ENCODE measurements around the gene RPS13. TPM values are rescaled to one million over a fixed set of nuclear protein-coding genes. Genes with fewer than 3 reads are reported as not detected.
"Not testable (repeated sequence)": the region's sequence is repeated elsewhere in the genome, so short reads cannot be mapped to it uniquely, and the experiment has no call there.

Gene RPS13
- total and polyA plus RNA-seq, 4 donors, result 237 to 638 (median 471) TPM

DNA sequence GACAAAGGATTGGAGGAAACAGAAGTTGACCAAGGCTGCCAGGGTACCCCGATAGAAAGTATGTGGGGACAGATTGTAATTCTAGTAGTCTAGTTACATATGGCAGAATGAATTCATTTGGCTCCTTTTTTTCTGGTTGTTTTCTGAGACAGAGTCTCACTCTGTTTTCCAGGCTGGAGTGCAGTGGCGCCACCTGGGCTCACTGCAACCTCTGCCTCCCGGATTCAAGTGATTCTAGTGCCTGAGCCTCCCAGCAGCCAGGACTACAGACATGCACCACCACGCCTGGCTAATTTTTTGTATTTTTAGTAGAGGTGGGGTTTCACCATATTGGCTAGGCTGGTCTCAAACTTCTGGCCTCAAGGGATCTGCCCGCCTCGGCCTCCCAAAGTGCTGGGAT lies 30.3 kb upstream of the RPS13 start:
- DNase-seq (ENCODE audit: low spot score); H3K9ac ChIP-seq (ENCODE audit: low read depth in 1 of 2, low read length in 2 of 2); H3K9me3 ChIP-seq (ENCODE audit: control insufficient read depth in 4 of 4, low read length in 3 of 4); H3K4me1 ChIP-seq (ENCODE audit: control insufficient read depth in 4 of 4, insufficient read depth in 4 of 4, low read length in 3 of 4); H3K27me3 ChIP-seq (ENCODE audit: control insufficient read depth in 4 of 4, insufficient read depth in 4 of 4, low read length in 3 of 4); H3K27ac ChIP-seq (ENCODE audit: low read depth in 1 of 2, low read length in 2 of 2); H3K4me3 ChIP-seq (ENCODE audit: low read depth in 1 of 3, low read length in 3 of 3): not testable (repeated sequence)
- TF ChIP-seq RAD21 (IDR thresholded peaks at IDR 0.05), result peak in 1 of 2 donors; percentile 19
- WGBS, result 94% methylated on average over 6 of the region's 6 CpGs
- peaks cover 15 to 39% (median 26%) of the 10 kb centered on the region in 4 donors for H3K36me3 ChIP-seq (ENCODE audit: control insufficient read depth in 4 of 4, insufficient read depth in 3 of 4, low read depth in 1 of 4, low read length in 3 of 4)

DNA sequence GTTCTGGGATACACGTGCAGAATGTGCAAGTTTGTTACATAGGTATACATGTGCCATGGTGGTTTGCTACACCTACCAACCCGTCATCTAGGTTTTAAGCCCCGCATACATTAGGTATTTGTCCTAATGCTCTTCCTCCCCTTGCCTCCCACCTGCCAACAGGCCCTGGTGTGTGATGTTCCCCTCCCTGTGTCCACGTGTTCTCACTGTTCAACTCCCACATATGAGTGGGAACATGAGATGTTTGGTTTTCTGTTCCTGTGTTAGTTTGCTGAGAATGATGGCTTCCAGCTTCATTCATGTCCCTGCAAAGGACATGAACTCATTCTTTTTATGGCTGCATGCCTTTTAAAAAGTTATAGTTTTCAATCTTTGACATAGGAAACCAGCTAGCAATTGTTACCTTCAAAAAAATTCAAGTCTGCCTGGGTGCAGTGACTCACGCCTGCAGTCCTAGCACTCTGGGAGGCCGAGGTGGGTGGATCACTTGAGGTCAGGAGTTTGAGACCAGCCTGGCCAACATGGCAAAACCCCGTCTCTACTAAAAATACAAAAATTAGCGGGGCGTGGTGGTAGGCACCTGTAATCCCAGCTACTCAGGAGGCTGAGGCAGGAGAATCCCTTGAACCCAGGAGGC lies 28.1 kb upstream of the RPS13 start:
- peaks cover 14 to 39% (median 28%) of the 10 kb centered on the region in 4 donors for H3K36me3 ChIP-seq (ENCODE audit: control insufficient read depth in 4 of 4, insufficient read depth in 3 of 4, low read depth in 1 of 4, low read length in 3 of 4)
- not testable (repeated sequence) for H3K4me1 ChIP-seq (ENCODE audit: control insufficient read depth in 4 of 4, insufficient read depth in 4 of 4, low read length in 3 of 4); H3K4me3 ChIP-seq (ENCODE audit: low read depth in 1 of 3, low read length in 3 of 3); H3K27ac ChIP-seq (ENCODE audit: low read depth in 1 of 2, low read length in 2 of 2); H3K27me3 ChIP-seq (ENCODE audit: control insufficient read depth in 4 of 4, insufficient read depth in 4 of 4, low read length in 3 of 4); H3K9me3 ChIP-seq (ENCODE audit: control insufficient read depth in 4 of 4, low read length in 3 of 4); DNase-seq (ENCODE audit: low spot score); H3K9ac ChIP-seq (ENCODE audit: low read depth in 1 of 2, low read length in 2 of 2)
- WGBS, result 98% methylated on average over 9 of the region's 9 CpGs

DNA sequence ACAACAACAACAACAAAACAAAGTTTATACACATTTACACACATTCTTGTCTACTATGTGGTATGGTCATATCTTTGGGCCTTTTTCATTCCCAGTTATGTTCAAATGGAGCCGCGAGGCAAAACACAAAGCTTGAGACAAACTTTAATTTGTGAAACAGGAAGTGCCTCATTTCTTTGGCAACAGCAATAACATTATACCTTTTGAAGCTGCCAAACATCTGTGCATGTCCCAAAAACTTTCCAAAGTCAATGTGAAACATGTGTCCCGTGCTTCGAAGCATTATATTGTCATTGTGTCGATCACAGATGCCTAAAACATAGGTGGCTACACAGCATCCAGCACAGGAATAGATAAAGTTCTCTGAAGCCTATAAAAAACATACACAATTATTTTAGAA lies 25.0 kb upstream of the RPS13 start:
- no peaks in the 10 kb centered on the region for H3K4me1 ChIP-seq (ENCODE audit: control insufficient read depth in 4 of 4, insufficient read depth in 4 of 4, low read length in 3 of 4)
- H3K4me3 ChIP-seq (ENCODE audit: low read depth in 1 of 3, low read length in 3 of 3), result no peak overlapping the region
- H3K27ac ChIP-seq (ENCODE audit: low read depth in 1 of 2, low read length in 2 of 2), result no peak overlapping the region
- H3K9ac ChIP-seq (ENCODE audit: low read depth in 1 of 2, low read length in 2 of 2), result no peak overlapping the region
- peaks cover 5 to 34% (median 30%) of the 10 kb centered on the region in 4 donors for H3K36me3 ChIP-seq (ENCODE audit: control insufficient read depth in 4 of 4, insufficient read depth in 3 of 4, low read depth in 1 of 4, low read length in 3 of 4)
- TF ChIP-seq JUND (IDR thresholded peaks at IDR 0.05) (no peak), YY1 (IDR thresholded peaks at IDR 0.05) (no peak), FOXA2 (IDR thresholded peaks at IDR 0.05) (no peak), RAD21 (IDR thresholded peaks at IDR 0.05) (no peak), FOXA1 (IDR thresholded peaks at IDR 0.05) (no peak), EGR1 (IDR thresholded peaks at IDR 0.05; ENCODE audit: low read depth in 2 of 2) (no peak), NR2F2 (IDR thresholded peaks at IDR 0.05) (no peak), HNF4A (conservative IDR thresholded peaks at IDR 0.05) (no peak), GABPA (IDR thresholded peaks at IDR 0.05 in 1 of 2, conservative IDR thresholded peaks at IDR 0.05 in 1 of 2) (no peak), RXRA (IDR thresholded peaks at IDR 0.05) (no peak), HNF4G (IDR thresholded peaks at IDR 0.05) (no peak)
- TF ChIP-seq, protein P1, sequence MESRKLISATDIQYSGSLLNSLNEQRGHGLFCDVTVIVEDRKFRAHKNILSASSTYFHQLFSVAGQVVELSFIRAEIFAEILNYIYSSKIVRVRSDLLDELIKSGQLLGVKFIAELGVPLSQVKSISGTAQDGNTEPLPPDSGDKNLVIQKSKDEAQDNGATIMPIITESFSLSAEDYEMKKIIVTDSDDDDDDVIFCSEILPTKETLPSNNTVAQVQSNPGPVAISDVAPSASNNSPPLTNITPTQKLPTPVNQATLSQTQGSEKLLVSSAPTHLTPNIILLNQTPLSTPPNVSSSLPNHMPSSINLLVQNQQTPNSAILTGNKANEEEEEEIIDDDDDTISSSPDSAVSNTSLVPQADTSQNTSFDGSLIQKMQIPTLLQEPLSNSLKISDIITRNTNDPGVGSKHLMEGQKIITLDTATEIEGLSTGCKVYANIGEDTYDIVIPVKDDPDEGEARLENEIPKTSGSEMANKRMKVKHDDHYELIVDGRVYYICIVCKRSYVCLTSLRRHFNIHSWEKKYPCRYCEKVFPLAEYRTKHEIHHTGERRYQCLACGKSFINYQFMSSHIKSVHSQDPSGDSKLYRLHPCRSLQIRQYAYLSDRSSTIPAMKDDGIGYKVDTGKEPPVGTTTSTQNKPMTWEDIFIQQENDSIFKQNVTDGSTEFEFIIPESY (IDR thresholded peaks at IDR 0.05), result no peak
- TF ChIP-seq, protein P2, sequence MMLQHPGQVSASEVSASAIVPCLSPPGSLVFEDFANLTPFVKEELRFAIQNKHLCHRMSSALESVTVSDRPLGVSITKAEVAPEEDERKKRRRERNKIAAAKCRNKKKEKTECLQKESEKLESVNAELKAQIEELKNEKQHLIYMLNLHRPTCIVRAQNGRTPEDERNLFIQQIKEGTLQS (IDR thresholded peaks at IDR 0.05), result no peak
- TF ChIP-seq, protein P3, sequence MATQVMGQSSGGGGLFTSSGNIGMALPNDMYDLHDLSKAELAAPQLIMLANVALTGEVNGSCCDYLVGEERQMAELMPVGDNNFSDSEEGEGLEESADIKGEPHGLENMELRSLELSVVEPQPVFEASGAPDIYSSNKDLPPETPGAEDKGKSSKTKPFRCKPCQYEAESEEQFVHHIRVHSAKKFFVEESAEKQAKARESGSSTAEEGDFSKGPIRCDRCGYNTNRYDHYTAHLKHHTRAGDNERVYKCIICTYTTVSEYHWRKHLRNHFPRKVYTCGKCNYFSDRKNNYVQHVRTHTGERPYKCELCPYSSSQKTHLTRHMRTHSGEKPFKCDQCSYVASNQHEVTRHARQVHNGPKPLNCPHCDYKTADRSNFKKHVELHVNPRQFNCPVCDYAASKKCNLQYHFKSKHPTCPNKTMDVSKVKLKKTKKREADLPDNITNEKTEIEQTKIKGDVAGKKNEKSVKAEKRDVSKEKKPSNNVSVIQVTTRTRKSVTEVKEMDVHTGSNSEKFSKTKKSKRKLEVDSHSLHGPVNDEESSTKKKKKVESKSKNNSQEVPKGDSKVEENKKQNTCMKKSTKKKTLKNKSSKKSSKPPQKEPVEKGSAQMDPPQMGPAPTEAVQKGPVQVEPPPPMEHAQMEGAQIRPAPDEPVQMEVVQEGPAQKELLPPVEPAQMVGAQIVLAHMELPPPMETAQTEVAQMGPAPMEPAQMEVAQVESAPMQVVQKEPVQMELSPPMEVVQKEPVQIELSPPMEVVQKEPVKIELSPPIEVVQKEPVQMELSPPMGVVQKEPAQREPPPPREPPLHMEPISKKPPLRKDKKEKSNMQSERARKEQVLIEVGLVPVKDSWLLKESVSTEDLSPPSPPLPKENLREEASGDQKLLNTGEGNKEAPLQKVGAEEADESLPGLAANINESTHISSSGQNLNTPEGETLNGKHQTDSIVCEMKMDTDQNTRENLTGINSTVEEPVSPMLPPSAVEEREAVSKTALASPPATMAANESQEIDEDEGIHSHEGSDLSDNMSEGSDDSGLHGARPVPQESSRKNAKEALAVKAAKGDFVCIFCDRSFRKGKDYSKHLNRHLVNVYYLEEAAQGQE (IDR thresholded peaks at IDR 0.05), result no peak
- TF ChIP-seq, protein P4, sequence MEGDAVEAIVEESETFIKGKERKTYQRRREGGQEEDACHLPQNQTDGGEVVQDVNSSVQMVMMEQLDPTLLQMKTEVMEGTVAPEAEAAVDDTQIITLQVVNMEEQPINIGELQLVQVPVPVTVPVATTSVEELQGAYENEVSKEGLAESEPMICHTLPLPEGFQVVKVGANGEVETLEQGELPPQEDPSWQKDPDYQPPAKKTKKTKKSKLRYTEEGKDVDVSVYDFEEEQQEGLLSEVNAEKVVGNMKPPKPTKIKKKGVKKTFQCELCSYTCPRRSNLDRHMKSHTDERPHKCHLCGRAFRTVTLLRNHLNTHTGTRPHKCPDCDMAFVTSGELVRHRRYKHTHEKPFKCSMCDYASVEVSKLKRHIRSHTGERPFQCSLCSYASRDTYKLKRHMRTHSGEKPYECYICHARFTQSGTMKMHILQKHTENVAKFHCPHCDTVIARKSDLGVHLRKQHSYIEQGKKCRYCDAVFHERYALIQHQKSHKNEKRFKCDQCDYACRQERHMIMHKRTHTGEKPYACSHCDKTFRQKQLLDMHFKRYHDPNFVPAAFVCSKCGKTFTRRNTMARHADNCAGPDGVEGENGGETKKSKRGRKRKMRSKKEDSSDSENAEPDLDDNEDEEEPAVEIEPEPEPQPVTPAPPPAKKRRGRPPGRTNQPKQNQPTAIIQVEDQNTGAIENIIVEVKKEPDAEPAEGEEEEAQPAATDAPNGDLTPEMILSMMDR (IDR thresholded peaks at IDR 0.05; ENCODE audit: low read depth, low read length, missing input control), result no peak
- TF ChIP-seq, protein P5, sequence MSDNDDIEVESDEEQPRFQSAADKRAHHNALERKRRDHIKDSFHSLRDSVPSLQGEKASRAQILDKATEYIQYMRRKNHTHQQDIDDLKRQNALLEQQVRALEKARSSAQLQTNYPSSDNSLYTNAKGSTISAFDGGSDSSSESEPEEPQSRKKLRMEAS (IDR thresholded peaks at IDR 0.05), result no peak
- 96% methylated on average over 5 of the region's 5 CpGs for WGBS
- H3K27me3 ChIP-seq (ENCODE audit: control insufficient read depth in 4 of 4, insufficient read depth in 4 of 4, low read length in 3 of 4), result no peaks in the 10 kb centered on the region
- H3K9me3 ChIP-seq (ENCODE audit: control insufficient read depth in 4 of 4, low read length in 3 of 4), result no peaks in the 10 kb centered on the region
- no peak for DNase-seq (ENCODE audit: low spot score)
